HFF-Myc (cell line): ENCODE measurements around the gene TRAPPC1.

Experiments
- DNase-seq: peaks from one replicate; pipeline ENCODE4 v3.0.0-alpha.2; 2011; ENCODE audit warnings: low read depth; ENCODE audit errors: extremely low read depth
- H3K4me3 ChIP-seq: replicated peaks from 2 replicates; pipeline ENCODE4 v1.5.1; 2011; ENCODE audit warnings: low read depth, mild to moderate bottlenecking, control low read depth, low read length
- TF ChIP-seq, protein P1 (sequence below): IDR thresholded peaks from 2 replicates; pipeline ENCODE4 v1.5.1; 2012; ENCODE audit warnings: mild to moderate bottlenecking, low read depth, low read length, control low read depth; ENCODE audit errors: missing control alignments

The TRAPPC1 gene

GRCh38 chr17:7931709-7932482 is at the start of gene TRAPPC1, which contains the start of gene CNTROB:
Gene TRAPPC1 (minus strand): TSS chr17:7931946. CDS start chr17:7931829, 117 bp downstream.
Gene CNTROB (plus strand): TSS chr17:7932206. CDS start chr17:7933080, 874 bp downstream.
- H3K4me3 ChIP-seq = peak within 1 kb of the TSS; percentile 87
- peak; percentile 93 for DNase-seq
- TF ChIP-seq, protein P1, sequence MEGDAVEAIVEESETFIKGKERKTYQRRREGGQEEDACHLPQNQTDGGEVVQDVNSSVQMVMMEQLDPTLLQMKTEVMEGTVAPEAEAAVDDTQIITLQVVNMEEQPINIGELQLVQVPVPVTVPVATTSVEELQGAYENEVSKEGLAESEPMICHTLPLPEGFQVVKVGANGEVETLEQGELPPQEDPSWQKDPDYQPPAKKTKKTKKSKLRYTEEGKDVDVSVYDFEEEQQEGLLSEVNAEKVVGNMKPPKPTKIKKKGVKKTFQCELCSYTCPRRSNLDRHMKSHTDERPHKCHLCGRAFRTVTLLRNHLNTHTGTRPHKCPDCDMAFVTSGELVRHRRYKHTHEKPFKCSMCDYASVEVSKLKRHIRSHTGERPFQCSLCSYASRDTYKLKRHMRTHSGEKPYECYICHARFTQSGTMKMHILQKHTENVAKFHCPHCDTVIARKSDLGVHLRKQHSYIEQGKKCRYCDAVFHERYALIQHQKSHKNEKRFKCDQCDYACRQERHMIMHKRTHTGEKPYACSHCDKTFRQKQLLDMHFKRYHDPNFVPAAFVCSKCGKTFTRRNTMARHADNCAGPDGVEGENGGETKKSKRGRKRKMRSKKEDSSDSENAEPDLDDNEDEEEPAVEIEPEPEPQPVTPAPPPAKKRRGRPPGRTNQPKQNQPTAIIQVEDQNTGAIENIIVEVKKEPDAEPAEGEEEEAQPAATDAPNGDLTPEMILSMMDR = no peak

DNA sequence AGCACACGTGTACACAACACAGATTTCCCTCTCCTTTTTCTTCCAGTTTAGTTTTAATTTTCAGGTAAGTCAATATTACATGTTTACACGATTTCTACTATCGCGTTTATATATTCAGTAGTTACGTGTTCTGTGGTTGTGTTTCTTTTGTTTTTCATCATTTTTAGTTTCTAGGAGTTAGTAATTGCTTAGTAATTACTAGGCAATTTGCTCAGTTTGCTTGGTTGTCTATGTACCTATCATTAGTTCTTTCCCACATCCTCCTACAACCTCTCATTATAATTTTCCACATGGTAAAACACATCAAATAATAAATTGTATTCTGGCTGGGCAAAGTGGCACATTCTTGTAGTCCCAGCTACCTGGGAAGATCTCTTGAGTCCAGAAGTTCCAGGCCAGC is 46.1 kb upstream of the TRAPPC1 start:
- no peak overlapping the region for H3K4me3 ChIP-seq
- no peak for DNase-seq
- TF ChIP-seq, protein P1 = no peak

DNA sequence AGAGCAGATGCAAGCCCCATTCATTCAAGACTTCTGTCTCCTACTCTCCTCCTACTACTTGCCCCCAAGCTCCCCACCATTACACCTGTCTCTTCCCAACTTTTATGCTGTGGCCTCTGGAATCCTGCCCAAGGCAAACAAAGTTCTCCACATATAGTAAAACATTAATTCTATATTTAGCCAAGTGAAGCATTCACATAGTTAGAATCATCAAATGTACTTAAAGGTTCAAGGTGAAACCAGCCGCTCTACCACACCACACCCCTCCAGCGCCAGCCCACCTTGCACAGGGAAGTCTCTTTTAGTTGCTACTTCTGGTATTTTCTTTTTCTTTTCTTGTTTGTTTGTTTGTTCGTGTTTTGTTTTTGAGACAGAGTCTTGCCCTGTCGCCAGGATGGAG is 45.3 kb upstream of the TRAPPC1 start:
- TF ChIP-seq, protein P1 = no peak
- DNase-seq = no peak
- H3K4me3 ChIP-seq = no peak overlapping the region

- no peak overlapping the region for H3K4me3 ChIP-seq
- no peak for DNase-seq
- TF ChIP-seq, protein P1 = no peak
Measured at GRCh38 chr17:7974638-7975131, 42.9 kb upstream of the TRAPPC1 start.

- H3K4me3 ChIP-seq = no peak overlapping the region
- TF ChIP-seq, protein P1 = no peak
- DNase-seq = no peak
Measured at GRCh38 chr17:7972131-7972785, 40.5 kb upstream of the TRAPPC1 start.

- no peak for DNase-seq
- TF ChIP-seq, protein P1 = no peak
- H3K4me3 ChIP-seq = no peak overlapping the region
Measured at GRCh38 chr17:7971651-7972050, 39.9 kb upstream of the TRAPPC1 start.
